Panc1 (cell line): ENCODE results near the gene ZNF304. TPM values are rescaled to one million over a fixed set of nuclear protein-coding genes. Genes with fewer than 3 reads are reported as not detected.
"Not testable (repeated sequence)": the region's sequence is repeated elsewhere in the genome, so short reads cannot be mapped to it uniquely, and the experiment has no call there.

ENCODE experiments used
- ATAC-seq: fragments of 200-7000 bp; cut with Tn5 transposase; 2 replicates; pipeline ENCODE4 v1.9.1; 2020; ENCODE audit warnings: mild to moderate bottlenecking, moderate library complexity
- BruUV-seq: library from RNA; stranded (reverse); fragments of 400-500 nt; replicated peaks from 2 replicates; lab custom pipeline; 2021; lab: Mats Ljungman, UMichigan
- CTCF ChIA-PET: fragments of 300-600 bp; sonication (Branson Sonifier 250); formaldehyde crosslinking; loops from one replicate; lab custom pipeline; 2022; ENCODE audit warnings: antibody characterized with exemption; lab: Charles Lee
- POLR2A ChIA-PET: fragments of 300-600 bp; sonication (Branson Sonifier 250); formaldehyde crosslinking; loops from one replicate; lab custom pipeline; 2022; ENCODE audit warnings: antibody characterized with exemption; lab: Charles Lee
- DNase-seq: peaks from one replicate; pipeline ENCODE4 v3.0.0-alpha.2; 2010; ENCODE audit warnings: low read depth, low spot score
- H3K27ac ChIP-seq: 2 replicates; pipeline ENCODE4 v1.5.1; 2011; ENCODE audit warnings: mild to moderate bottlenecking, low read length, inconsistent platforms
- H3K27me3 ChIP-seq: fragments of 200-500 bp; sonication (Bioruptor generic); 2 replicates; pipeline ENCODE4 v1.6.0; 2014; ENCODE audit warnings: low read length, inconsistent platforms; ENCODE audit not compliant: control insufficient read depth, insufficient read depth
- H3K36me3 ChIP-seq: fragments of 200-500 bp; sonication (Bioruptor generic); 2 replicates; pipeline ENCODE4 v1.5.1; 2014; ENCODE audit warnings: inconsistent platforms, mild to moderate bottlenecking, low read length, moderate library complexity; ENCODE audit not compliant: control insufficient read depth, insufficient read depth
- H3K4me1 ChIP-seq: 2 replicates; pipeline ENCODE4 v1.5.1; 2011; ENCODE audit warnings: inconsistent platforms, mild to moderate bottlenecking, low read length, moderate library complexity; ENCODE audit not compliant: control insufficient read depth, insufficient read depth
- H3K4me3 ChIP-seq, 2 experiments: 2 replicates each; pipeline ENCODE4 v1.5.1; 2011 to 2012; ENCODE audit warnings: low read depth in 2 of 2, low read length in 2 of 2, mild to moderate bottlenecking in 2 of 2, inconsistent platforms in 1 of 2, moderate library complexity in 1 of 2
- H3K9me3 ChIP-seq: fragments of 200-500 bp; sonication (Bioruptor generic); 2 replicates; pipeline ENCODE4 v1.5.1; 2014; ENCODE audit warnings: low read depth, mild to moderate bottlenecking, inconsistent platforms, low read length, moderate library complexity; ENCODE audit not compliant: control insufficient read depth, insufficient read depth
- CTCF ChIP-seq: fragments of 450-650 bp; IDR thresholded peaks from 2 replicates; pipeline ENCODE4 v1.5.1; 2017; ENCODE audit warnings: mild to moderate bottlenecking
- POLR2AphosphoS5 ChIP-seq: IDR thresholded peaks from 2 replicates; pipeline ENCODE4 v1.6.1; 2012; ENCODE audit warnings: mild to moderate bottlenecking, low read depth, low read length, moderate library complexity
- REST ChIP-seq, 2 experiments: IDR thresholded peaks; 2 replicates each; pipeline ENCODE4 v1.6.1; 2011 to 2012; ENCODE audit warnings: low read depth in 2 of 2, control low read depth in 1 of 2, low read length in 1 of 2, mild to moderate bottlenecking in 1 of 2, moderate library complexity in 1 of 2; ENCODE audit not compliant: insufficient read depth in 1 of 2
- SIN3A ChIP-seq: IDR thresholded peaks from 2 replicates; pipeline ENCODE4 v1.6.1; 2012; ENCODE audit warnings: low read depth, mild to moderate bottlenecking, low read length, moderate library complexity, borderline replicate concordance; ENCODE audit not compliant: insufficient read depth
- TCF7L2 ChIP-seq: IDR thresholded peaks from 2 replicates; pipeline ENCODE4 v1.6.1; 2011; ENCODE audit warnings: mild to moderate bottlenecking, low read depth, low read length, inconsistent platforms
- in situ Hi-C: cut with HindIII; loops from 2 replicates; pipeline ENCODE4 v1.10.0; 2016; ENCODE audit warnings: low sequenced_read_pairs, low pct_unique_long_range_greater_than_20kb
- intact Hi-C: fragments of 100-400 bp; cut with micrococcal nuclease; formaldehyde crosslinking; loops from one replicate; pipeline ENCODE4 v1.10.0; 2022; ENCODE audit not compliant: unreplicated experiment
- total RNA-seq: library from RNA; stranded (reverse); gene quantifications from one replicate; pipeline ENCODE4 v1.2.1, GENCODE V29; 2021; ENCODE audit not compliant: unreplicated experiment

ZNF304 gene
- total RNA-seq, 1 experiment from 2014 or later, result 10.8 TPM

GRCh38 chr19:57366776-57367175 lies 15.7 kb downstream of the ZNF304 start:
- ChIA-PET CTCF (no interaction called here), POLR2A (no interaction called here)
- ATAC-seq (no peak), DNase-seq (no peak)
- in situ Hi-C loops (no loop called here), intact Hi-C loops (no loop called here)
- no TSS peak for BruUV-seq
- Histone ChIP-seq H3K36me3 (no peaks in the 10 kb centered on the region), H3K9me3 (no peaks in the 10 kb centered on the region), H3K4me1 (peaks cover 5% of the 10 kb centered on the region), H3K27me3 (no peaks in the 10 kb centered on the region), H3K27ac (no peak overlapping the region), H3K4me3 (no peak overlapping the region)
- TF ChIP-seq SIN3A (no peak), POLR2AphosphoS5 (no peak)

- in situ Hi-C loops, result no loop called here
- TF ChIP-seq REST (IDR thresholded peaks at IDR 0.05; ENCODE audit: insufficient read depth in 1 of 2, low read depth in 2 of 2, low read length in 1 of 2), result no peak
- TF ChIP-seq TCF7L2, result no peak
- TF ChIP-seq CTCF, result no peak
- no peak for TF ChIP-seq POLR2AphosphoS5
- no peak for TF ChIP-seq SIN3A
- CTCF ChIA-PET, result no interaction called here
- no peaks in the 10 kb centered on the region for H3K4me1 ChIP-seq
- no TSS peak for BruUV-seq
- no peak overlapping the region for H3K4me3 ChIP-seq
- POLR2A ChIA-PET, result no interaction called here
- no peak for ATAC-seq
- no peak for DNase-seq
- no peak overlapping the region for H3K27ac ChIP-seq
- no peaks in the 10 kb centered on the region for H3K36me3 ChIP-seq
- H3K9me3 ChIP-seq, result peaks cover 37% of the 10 kb centered on the region
- intact Hi-C loops, result no loop called here
- no peaks in the 10 kb centered on the region for H3K27me3 ChIP-seq
Measured at GRCh38 chr19:57374179-57374578, 23.1 kb downstream of the ZNF304 start.

- POLR2A ChIA-PET, intact Hi-C loops, H3K4me3 ChIP-seq, H3K27me3 ChIP-seq, CTCF ChIA-PET, ATAC-seq, in situ Hi-C loops, BruUV-seq, DNase-seq, H3K36me3 ChIP-seq, H3K4me1 ChIP-seq, H3K27ac ChIP-seq: not testable (repeated sequence)
- H3K9me3 ChIP-seq, result peaks cover 42% of the 10 kb centered on the region
Measured at GRCh38 chr19:57374647-57375046, 23.6 kb downstream of the ZNF304 start.
